Ovary (tissue), 9 donors: Measurements from ENCODE around the gene CCDC50. TPM values are rescaled to one million over a fixed set of nuclear protein-coding genes. Genes with fewer than 3 reads are reported as not detected.

Source experiments
- DNase-seq, 5 donors: peaks; one replicate each; pipeline ENCODE4 v3.0.0-alpha.2; 2019 to 2020
- H3K27ac ChIP-seq, 2 donors: fragments of 200-600 bp; one replicate each; pipeline versions ENCODE4 v1.5.1 to v1.8.0; 2019 to 2022
- H3K27me3 ChIP-seq: fragments of 200-600 bp; one replicate; pipeline ENCODE4 v1.8.0; 2022
- H3K36me3 ChIP-seq: fragments of 200-600 bp; sonication (generic); one replicate; pipeline ENCODE4 v1.5.1; 2019
- H3K4me1 ChIP-seq: one replicate; pipeline ENCODE4 v1.8.1; 2013; ENCODE audit warnings: mild to moderate bottlenecking, moderate library complexity; ENCODE audit not compliant: insufficient read depth
- H3K4me3 ChIP-seq: fragments of 200-600 bp; sonication (generic); one replicate; pipeline ENCODE4 v1.5.1; 2017
- H3K9me3 ChIP-seq, 2 donors: fragments of 200-600 bp in 1 of 2; sonication (generic) in 1 of 2; one replicate each; pipeline versions ENCODE4 v1.5.1 to v1.8.1; 2013 to 2019; ENCODE audit warnings: mild to moderate bottlenecking in 1 of 2, moderate library complexity in 1 of 2
- CTCF ChIP-seq, 3 donors: fragments of 450-650 bp in 2 of 3; fragments of 200-600 bp in 1 of 3; IDR thresholded peaks; one replicate each; pipeline versions ENCODE4 v1.5.1 to v1.8.0; 2016 to 2022; ENCODE audit warnings: antibody characterized with exemption in 3 of 3, mild to moderate bottlenecking in 1 of 3
- EP300 ChIP-seq: sonication (generic); formaldehyde crosslinking; IDR thresholded peaks from one replicate; pipeline ENCODE4 v1.6.1; 2017; ENCODE audit warnings: antibody characterized with exemption
- POLR2A ChIP-seq: fragments of 450-650 bp; IDR thresholded peaks from one replicate; pipeline ENCODE4 v1.6.1; 2017; ENCODE audit warnings: antibody characterized with exemption, mild to moderate bottlenecking, moderate library complexity
- WGBS, 3 donors: extraction: QIAGEN DNeasy Blood & Tissue Kit in 1 of 3; methylation state at CpG; one replicate each; pipeline versions ENCODE4 v1.1.5 to v1.1.7; 2013 to 2017; 5-methylcytosine and 5-hydroxymethylcytosine counted together
- intact Hi-C, 4 donors: fragments of 100-400 bp; cut with DNase I; formaldehyde crosslinking; loops; one replicate each; pipeline versions ENCODE4 v1.11.0 to v1.15.1; 2022 to 2023
- polyA plus RNA-seq, 2 donors: library from polyadenylated mRNA; stranded (reverse); fragments of 200-250 nt in 1 of 2; fragments of 350-450 nt in 1 of 2; fragmentation: Illumina TruSeq in 1 of 2; extraction: RNeasy Lipid Tissue Mini Kit (QIAGEN cat#74804) in 1 of 2; gene quantifications; one replicate each; pipeline ENCODE4 v1.2.3, GENCODE V29; 2013 to 2014
- total RNA-seq, 7 donors: library from RNA; depleted of rRNA in 2 of 7; stranded (reverse); fragments of >200 nt in 2 of 7; fragmentation: NEBNext Ultra II Directional in 3 of 7; extraction: Animal tissue kit (Norgen Biotek cat#: 25700) in 3 of 7; gene quantifications; one replicate each; pipeline versions ENCODE4 v1.1.0 to v1.2.4, GENCODE V29; 2016 to 2023
- donor health status: DM: no; HTN: no; CAD: no; lungs with moderate emphysema.
- donor health status: DM: no; HTN: no; CAD: no.
- donor health status: Bipolar disorder and iron deficiency.
- donor health status: DM: yes; HTN: yes; CAD: no.
- donor health status: DM: no; HTN: no; CAD: no.
- donor health status: DM: yes; HTN: yes; CAD: no.

CCDC50 gene
- total and polyA plus RNA-seq, 9 donors: 39.6 to 85.9 (median 75.2) TPM

DNA sequence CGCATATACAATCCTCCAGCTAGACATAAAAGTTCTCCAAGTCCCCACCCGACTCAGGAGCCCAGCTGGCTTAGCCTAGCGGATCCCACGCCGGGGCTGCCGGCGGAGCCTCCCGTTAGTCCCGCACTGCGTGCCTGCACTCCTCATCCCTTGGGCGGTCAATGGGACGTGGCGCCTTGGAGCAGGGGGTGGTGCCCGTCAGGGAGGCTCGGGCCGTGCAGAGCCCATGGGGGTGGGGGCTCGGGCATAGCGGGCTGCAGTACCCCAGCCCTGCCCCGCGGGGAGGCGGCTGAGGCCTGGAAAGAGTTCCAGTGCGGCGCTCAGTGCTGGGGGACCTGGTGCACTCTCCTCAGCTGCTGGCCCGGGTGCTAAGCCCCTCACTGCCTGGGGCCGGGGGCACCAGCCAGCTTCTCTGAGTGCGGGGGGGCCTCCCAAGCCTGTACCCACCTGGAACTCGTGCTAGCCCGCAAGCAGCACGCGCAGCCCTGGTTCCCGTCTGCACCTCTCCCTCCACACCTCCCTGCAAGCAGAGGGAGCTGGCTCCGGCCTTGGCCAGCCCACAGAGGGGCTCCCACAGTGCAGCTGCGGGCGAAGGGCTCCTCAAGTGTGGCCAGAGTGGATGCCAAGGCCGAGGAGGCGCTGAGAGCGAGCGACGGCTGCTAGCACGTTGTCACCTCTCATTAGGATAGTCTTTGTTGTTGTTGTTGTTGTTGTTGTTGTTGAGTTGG is 12.2 kb upstream of the CCDC50 start:
- TF ChIP-seq CTCF (IDR thresholded peaks at IDR 0.05) (no peak), POLR2A (no peak), EP300 (no peak)
- no peak for DNase-seq
- H3K4me1 ChIP-seq: no peaks in the 10 kb centered on the region
- H3K4me3 ChIP-seq: no peak overlapping the region
- no peaks in the 10 kb centered on the region for H3K27me3 ChIP-seq
- H3K27ac ChIP-seq: no peak overlapping the region
- no peaks in the 10 kb centered on the region for H3K36me3 ChIP-seq
- WGBS, 3 donors: 94 to 96% (median 96%) methylated on average over 38 to 40 of the region's 40 CpGs
- no peaks in the 10 kb centered on the region for H3K9me3 ChIP-seq
- intact Hi-C loops: no loop called here

DNA sequence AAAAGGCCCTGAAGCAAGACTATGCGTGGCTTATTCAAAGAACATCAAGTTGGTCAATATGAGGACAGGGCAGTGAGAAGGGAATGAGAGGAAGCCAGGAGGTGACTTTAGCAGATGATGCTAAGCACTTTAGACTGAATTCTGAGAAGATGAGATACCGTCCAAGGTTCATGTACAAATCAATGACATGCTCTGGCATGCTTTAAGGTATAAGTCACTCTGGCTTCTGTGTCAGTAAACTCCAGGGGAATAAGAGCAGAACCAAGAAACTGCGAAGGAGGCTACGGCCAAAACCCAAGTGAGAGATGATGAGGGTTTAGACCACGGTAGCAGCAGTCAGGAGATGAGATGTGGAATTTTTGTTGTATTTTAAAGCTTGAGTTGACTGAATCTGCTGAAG is 8.9 kb upstream of the CCDC50 start:
- DNase-seq: no peak
- TF ChIP-seq CTCF (IDR thresholded peaks at IDR 0.05) (no peak), POLR2A (no peak), EP300 (no peak)
- no peaks in the 10 kb centered on the region for H3K27me3 ChIP-seq
- intact Hi-C loops: loop anchor here in 1 of 4 donors (5.0 kb wide), 1 partner anchor 647 kb away; no protein-coding TSS in a partner anchor
- H3K36me3 ChIP-seq: no peaks in the 10 kb centered on the region
- H3K4me3 ChIP-seq: no peak overlapping the region
- 93 to 97% (median 95%) methylated on average over 5 of the region's 5 CpGs for WGBS, 3 donors
- H3K4me1 ChIP-seq: no peaks in the 10 kb centered on the region
- no peak overlapping the region for H3K27ac ChIP-seq
- H3K9me3 ChIP-seq: no peaks in the 10 kb centered on the region

DNA sequence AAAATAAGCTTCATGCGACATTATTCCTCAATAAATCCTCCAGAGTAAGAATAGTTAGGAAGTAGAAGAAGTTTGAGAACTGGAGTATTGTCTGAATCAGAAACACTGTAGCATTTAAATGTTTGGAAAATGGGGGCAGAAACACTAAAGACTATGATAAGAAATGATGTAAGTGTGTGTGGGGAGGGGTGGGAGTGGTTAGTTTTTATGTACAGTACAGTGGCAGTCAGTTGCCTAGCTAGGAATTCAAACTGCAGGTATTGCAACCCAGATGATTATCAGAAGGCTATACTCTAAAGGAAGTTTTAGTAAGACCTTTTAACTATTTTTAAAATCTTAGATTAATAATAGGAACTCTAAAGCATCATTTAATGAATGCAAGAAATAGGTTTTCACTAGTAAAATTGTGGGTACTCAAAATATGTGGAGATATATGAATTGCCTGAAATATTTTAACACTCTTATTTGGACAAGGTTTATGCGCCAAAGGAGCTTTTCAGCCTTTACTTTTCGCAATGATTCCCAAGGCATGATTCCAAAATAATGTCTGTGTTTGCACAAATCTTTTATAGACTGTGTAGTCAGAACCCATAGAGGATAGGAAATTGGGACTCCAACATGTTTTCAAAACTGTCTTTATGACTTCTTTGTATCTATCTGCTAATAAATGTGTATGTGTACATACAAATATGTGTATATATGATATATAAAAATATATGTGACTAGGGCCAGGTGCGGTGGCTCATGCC is 8.0 kb upstream of the CCDC50 start:
- DNase-seq: no peak
- Histone ChIP-seq H3K9me3 (no peaks in the 10 kb centered on the region), H3K4me1 (no peaks in the 10 kb centered on the region), H3K36me3 (no peaks in the 10 kb centered on the region), H3K4me3 (no peak overlapping the region), H3K27me3 (no peaks in the 10 kb centered on the region), H3K27ac (no peak overlapping the region)
- 92 to 96% (median 93%) methylated on average over 4 of the region's 4 CpGs for WGBS, 3 donors
- TF ChIP-seq CTCF (IDR thresholded peaks at IDR 0.05) (no peak), EP300 (no peak), POLR2A (no peak)
- intact Hi-C loops: loop anchor here in 1 of 4 donors (5.0 kb wide), 1 partner anchor 646 kb away; no protein-coding TSS in a partner anchor

DNA sequence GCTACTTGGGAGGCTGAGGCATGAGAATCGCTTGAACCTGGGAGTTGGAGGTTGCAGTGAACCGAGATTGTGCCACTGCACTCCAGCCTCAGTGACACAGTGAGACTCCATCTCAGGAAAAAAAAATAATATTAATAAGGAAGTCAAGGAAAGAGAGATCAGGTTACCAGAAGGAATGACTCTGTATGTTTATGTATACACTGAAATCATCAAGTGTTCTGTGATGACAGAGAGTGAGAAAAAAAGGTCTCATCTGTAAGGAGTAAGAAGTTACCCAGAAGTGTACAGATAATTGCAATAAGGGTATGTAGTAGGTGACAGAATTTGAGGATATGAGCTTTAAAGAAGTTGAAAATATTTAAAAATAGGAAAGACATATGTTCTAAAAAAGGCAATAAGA is 4.3 kb upstream of the CCDC50 start:
- intact Hi-C loops: loop anchor here in 1 of 4 donors (5.0 kb wide), 1 partner anchor 642 kb away; no protein-coding TSS in a partner anchor
- no peak for TF ChIP-seq EP300
- TF ChIP-seq POLR2A: no peak
- TF ChIP-seq CTCF (IDR thresholded peaks at IDR 0.05): no peak
- H3K27ac ChIP-seq: no peak overlapping the region
- no peak for DNase-seq
- H3K27me3 ChIP-seq: no peaks in the 10 kb centered on the region
- H3K4me3 ChIP-seq: no peak overlapping the region
- H3K9me3 ChIP-seq: no peaks in the 10 kb centered on the region
- no peaks in the 10 kb centered on the region for H3K36me3 ChIP-seq
- H3K4me1 ChIP-seq: no peaks in the 10 kb centered on the region
- 94 to 98% (median 97%) methylated on average over 2 of the region's 2 CpGs for WGBS, 3 donors
